A673 (cell line): Measurements from ENCODE around the gene NDUFA9. TPM values are rescaled to one million over a fixed set of nuclear protein-coding genes. Genes with fewer than 3 reads are reported as not detected.

Experiments
- BruUV-seq: library from RNA; stranded (reverse); fragments of 400-500 nt; replicated peaks from 2 replicates; lab custom pipeline; 2021; lab: Mats Ljungman, UMichigan
- CTCF ChIA-PET: fragments of 300-600 bp; sonication (Branson Sonifier 250); formaldehyde crosslinking; loops from one replicate; lab custom pipeline; 2022; ENCODE audit warnings: antibody characterized with exemption; lab: Charles Lee
- POLR2A ChIA-PET: fragments of 300-600 bp; sonication (Branson Sonifier 250); formaldehyde crosslinking; loops from one replicate; lab custom pipeline; 2022; ENCODE audit warnings: antibody characterized with exemption; ENCODE audit not compliant: low non-redundant PET; lab: Charles Lee
- DNase-seq: peaks from one replicate; pipeline ENCODE4 v3.0.0-alpha.2; 2015; ENCODE audit warnings: low spot score
- H3K27ac ChIP-seq: fragments of 200-600 bp; sonication (generic); 2 replicates; pipeline ENCODE4 v1.5.1; 2016; ENCODE audit warnings: mixed run types, low read depth, mild to moderate bottlenecking, mixed read lengths, antibody characterized with exemption, low read length; ENCODE audit not compliant: poor library complexity, severe bottlenecking
- H3K27me3 ChIP-seq: fragments of 200-600 bp; sonication (generic); replicated peaks from 2 replicates; pipeline ENCODE4 v1.6.1; 2017; ENCODE audit warnings: mixed run types, low read depth, mild to moderate bottlenecking, mixed read lengths, antibody characterized with exemption, low read length; ENCODE audit not compliant: insufficient read depth, poor library complexity
- H3K36me3 ChIP-seq: fragments of 200-600 bp; sonication (generic); 2 replicates; pipeline ENCODE4 v1.6.1; 2016; ENCODE audit warnings: mixed run types, mild to moderate bottlenecking, mixed read lengths, antibody characterized with exemption, low read length; ENCODE audit not compliant: insufficient read depth, poor library complexity, severe bottlenecking
- H3K4me1 ChIP-seq: fragments of 200-600 bp; sonication (generic); 2 replicates; pipeline ENCODE4 v1.6.1; 2017; ENCODE audit warnings: mixed run types, mild to moderate bottlenecking, mixed read lengths, antibody characterized with exemption, low read length; ENCODE audit not compliant: insufficient read depth, poor library complexity, severe bottlenecking
- H3K4me3 ChIP-seq: fragments of 200-600 bp; sonication (generic); 2 replicates; pipeline ENCODE4 v1.5.1; 2016; ENCODE audit warnings: low read depth, mixed run types, mild to moderate bottlenecking, mixed read lengths, low read length; ENCODE audit not compliant: poor library complexity, severe bottlenecking
- H3K9me3 ChIP-seq: fragments of 200-600 bp; sonication (generic); 2 replicates; pipeline ENCODE4 v1.6.1; 2016; ENCODE audit warnings: mixed run types, low read depth, mild to moderate bottlenecking, mixed read lengths, antibody characterized with exemption, low read length; ENCODE audit not compliant: poor library complexity, severe bottlenecking
- CTCF ChIP-seq: fragments of 300-800, 200-600 bp; sonication (generic); conservative IDR thresholded peaks from 2 replicates; pipeline ENCODE4 v1.5.1; 2017; ENCODE audit warnings: low read depth, mild to moderate bottlenecking, antibody characterized with exemption, low read length, moderate library complexity, mixed read lengths
- EZH2 ChIP-seq: fragments of 200-600 bp; sonication (generic); IDR thresholded peaks from 2 replicates; pipeline ENCODE4 v1.6.1; 2017; ENCODE audit warnings: borderline replicate concordance, low read depth, mild to moderate bottlenecking, mixed read lengths, antibody characterized with exemption, low read length; ENCODE audit not compliant: poor library complexity, severe bottlenecking
- intact Hi-C: fragments of 100-400 bp; cut with micrococcal nuclease; formaldehyde crosslinking; loops from one replicate; pipeline ENCODE4 v1.10.0; 2022; ENCODE audit not compliant: unreplicated experiment
- total RNA-seq: library from RNA; stranded (reverse); gene quantifications from 2 replicates; pipeline ENCODE4 v1.2.3, GENCODE V29; 2021

Gene NDUFA9
- total RNA-seq, 1 experiment from 2014 or later = 199 TPM

GRCh38 chr12:4643747-4644146 is 5.2 kb upstream of the NDUFA9 start:
- no peaks in the 10 kb centered on the region for H3K9me3 ChIP-seq
- CTCF ChIA-PET = no interaction called here
- H3K27ac ChIP-seq = no peak overlapping the region
- intact Hi-C loops = no loop called here
- POLR2A ChIA-PET = no interaction called here
- peaks cover 58% of the 10 kb centered on the region for H3K27me3 ChIP-seq
- H3K4me3 ChIP-seq = no peak overlapping the region
- BruUV-seq = no TSS peak
- no peak for DNase-seq
- TF ChIP-seq CTCF (no peak), EZH2 (no peak)
- H3K4me1 ChIP-seq = peaks cover 6% of the 10 kb centered on the region
- no peaks in the 10 kb centered on the region for H3K36me3 ChIP-seq

GRCh38 chr12:4645023-4645422 is 3.9 kb upstream of the NDUFA9 start:
- Histone ChIP-seq H3K36me3 (no peaks in the 10 kb centered on the region), H3K4me1 (peaks cover 9% of the 10 kb centered on the region), H3K4me3 (no peak overlapping the region), H3K27me3 (peaks cover 55% of the 10 kb centered on the region), H3K9me3 (no peaks in the 10 kb centered on the region), H3K27ac (no peak overlapping the region)
- TF ChIP-seq EZH2 = no peak
- TF ChIP-seq CTCF = no peak
- CTCF ChIA-PET = no interaction called here
- POLR2A ChIA-PET = no interaction called here
- DNase-seq = no peak
- no TSS peak for BruUV-seq
- intact Hi-C loops = no loop called here

GRCh38 chr12:4648104-4648500 is 812 bp upstream of the NDUFA9 start:
- TF ChIP-seq CTCF = no peak
- no peak for TF ChIP-seq EZH2
- Histone ChIP-seq H3K4me1 (peaks cover 14% of the 10 kb centered on the region), H3K27me3 (peaks cover 27% of the 10 kb centered on the region), H3K36me3 (no peaks in the 10 kb centered on the region), H3K9me3 (no peaks in the 10 kb centered on the region), H3K4me3 (peak overlapping the region; percentile 89), H3K27ac (peak overlapping the region; percentile 83)
- ChIA-PET POLR2A (interaction anchor here (0.6 kb wide), 1 partner anchor 1871 kb away, joined by 3 read pairs; no protein-coding TSS in a partner anchor), CTCF (interaction anchor here (0.5 kb wide), 1 partner anchor 1835 kb away, joined by 3 read pairs; no protein-coding TSS in a partner anchor)
- intact Hi-C loops = no loop called here
- BruUV-seq = no TSS peak
- no peak for DNase-seq
